ENCODE measurements around the gene NAA80. TPM values are rescaled to one million over a fixed set of nuclear protein-coding genes. Genes with fewer than 3 reads are reported as not detected.
A peak's percentile ranks its signal among the peaks of the same experiment; 100 is the strongest.
"Not testable (repeated sequence)": the region's sequence is repeated elsewhere in the genome, so short reads cannot be mapped to it uniquely, and the experiment has no call there.

The NAA80 gene
- total RNA-seq, 2 donors from 2014 or later, result 5.8 to 7.2 TPM

DNA sequence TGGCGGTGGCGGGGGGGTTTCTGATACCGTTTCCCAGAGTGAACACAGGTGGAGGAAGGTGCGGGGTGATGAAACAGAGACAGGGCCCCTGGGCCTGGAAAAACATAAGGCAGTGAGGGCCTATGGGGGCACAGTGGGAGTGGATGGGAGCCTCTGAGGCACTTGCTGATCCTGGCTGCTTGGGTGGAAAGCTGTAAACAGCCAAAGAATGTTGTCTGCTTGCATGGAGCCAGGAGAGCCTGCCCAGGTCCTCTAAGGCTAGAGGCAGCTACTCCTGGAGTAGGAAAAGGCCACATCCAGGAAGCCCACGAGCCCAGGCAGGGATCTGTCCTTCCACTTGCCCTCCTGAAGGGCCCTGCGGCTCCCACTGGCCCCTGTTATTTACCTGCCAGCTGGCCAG is 33.2 kb downstream of the NAA80 start:
- intact Hi-C loops (cut with DNase I), result no loop called here
- DNase-seq (no peak), ATAC-seq (no peak)

DNA sequence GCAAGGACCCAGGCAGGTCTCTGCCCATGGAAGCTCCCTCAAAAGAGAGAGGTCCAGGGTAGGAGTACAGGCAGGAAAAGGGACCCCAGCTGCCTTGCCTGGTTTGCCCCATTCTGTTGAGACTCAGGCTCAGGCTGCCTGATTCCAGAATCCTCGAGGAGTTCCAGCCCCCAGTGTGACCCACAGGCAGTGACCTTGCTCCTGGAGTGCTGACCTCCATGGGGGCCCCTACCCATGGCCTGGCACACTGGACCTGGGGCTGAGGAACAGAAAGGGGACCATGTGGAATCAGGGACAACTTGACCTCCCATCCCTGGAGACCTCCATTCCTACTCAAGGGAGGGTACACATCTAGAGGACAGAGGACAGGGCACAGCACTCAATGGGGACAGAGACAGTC is 33.6 kb downstream of the NAA80 start:
- intact Hi-C loops (cut with DNase I), result no loop called here
- DNase-seq, result no peak

GRCh38 chr3:50264964-50265485 is 34.2 kb downstream of the NAA80 start:
- ATAC-seq (no peak), DNase-seq (no peak)
- intact Hi-C loops (cut with DNase I), result no loop called here

More for the DNA sequence above, 33.6 kb downstream of the NAA80 start:
- no peak for ATAC-seq

GRCh38 chr3:50264383-50264963 is 34.7 kb downstream of the NAA80 start:
- intact Hi-C loops (cut with DNase I), result no loop called here
- peak; percentile 53 to 64 for ATAC-seq
- DNase-seq, result peak; percentile 72

DNA sequence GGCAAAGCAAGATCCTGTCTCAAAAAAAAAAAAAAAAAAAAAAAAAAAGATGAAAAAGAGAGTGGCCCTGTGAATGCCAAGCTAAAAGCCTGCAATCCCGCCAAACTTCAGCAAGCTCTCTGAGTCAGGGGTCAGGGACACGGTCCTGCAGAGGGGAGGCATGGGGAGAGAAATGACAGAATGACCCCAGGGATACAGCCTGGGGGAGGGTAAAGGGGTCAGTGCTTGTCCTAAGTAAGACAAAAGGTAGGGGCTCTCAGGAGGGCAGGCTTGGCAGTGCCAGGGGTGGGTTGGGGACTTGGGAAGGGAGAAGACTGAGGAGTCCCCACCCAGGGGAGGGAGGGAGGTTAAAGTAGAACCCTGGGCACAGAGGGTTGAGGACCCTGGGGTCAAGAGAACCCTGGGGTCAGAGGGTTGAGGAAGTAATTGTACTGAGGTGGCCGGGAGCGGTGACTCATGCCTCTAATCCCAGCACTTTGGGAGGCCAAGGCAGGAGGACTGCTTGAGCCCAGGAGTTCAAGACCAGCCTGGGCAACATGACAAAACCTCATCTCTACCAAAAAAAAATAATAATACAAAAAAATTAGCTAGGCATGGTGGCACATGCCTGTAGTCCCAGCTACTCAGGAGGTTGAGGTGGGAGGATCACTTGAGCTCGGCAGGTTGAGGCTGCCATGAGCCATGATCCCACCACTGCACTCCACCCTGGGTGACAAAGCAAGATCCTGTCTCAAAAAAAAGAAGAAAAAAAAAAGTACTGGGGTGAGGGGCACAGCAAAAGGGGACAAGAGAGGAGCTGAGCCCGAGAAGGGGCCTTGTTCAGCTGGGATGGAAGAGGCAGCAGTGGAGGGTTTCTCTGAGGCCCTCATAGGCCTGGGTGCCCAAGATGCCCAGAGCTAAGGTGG is 35.5 kb downstream of the NAA80 start:
- ATAC-seq (no peak), DNase-seq (no peak)
- intact Hi-C loops (cut with DNase I), result no loop called here

DNA sequence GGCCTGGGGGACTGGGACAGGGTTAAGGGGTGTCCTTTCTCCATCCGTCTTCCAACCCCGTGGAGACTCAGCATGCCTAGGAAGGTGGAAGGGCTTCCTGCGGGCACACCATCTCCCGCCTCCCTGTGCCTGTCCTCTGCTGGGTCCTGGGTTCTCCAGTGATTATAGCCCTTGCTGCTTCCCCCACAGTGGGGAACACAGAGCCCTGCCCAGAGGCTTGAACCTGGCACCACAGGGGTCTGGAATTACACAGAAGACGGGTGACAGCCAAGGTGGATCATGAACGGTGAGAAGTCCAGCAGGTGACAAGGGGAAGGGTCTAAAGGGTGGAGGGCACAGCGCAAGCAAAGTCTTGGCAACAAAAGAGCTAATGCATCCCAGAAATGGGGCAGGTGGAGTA is 36.4 kb downstream of the NAA80 start:
- DNase-seq (no peak), ATAC-seq (no peak)
- intact Hi-C loops (cut with DNase I), result no loop called here

- intact Hi-C loops (cut with DNase I); ATAC-seq; DNase-seq: not testable (repeated sequence)
Observed at GRCh38 chr3:50262200-50262599, 37.0 kb downstream of the NAA80 start.

GRCh38 chr3:50261505-50261904 is 37.7 kb downstream of the NAA80 start:
- ATAC-seq, result no peak
- intact Hi-C loops (cut with DNase I), result no loop called here
- DNase-seq, result no peak

GRCh38 chr3:50260942-50261441 is 38.2 kb downstream of the NAA80 start:
- ATAC-seq, result no peak
- intact Hi-C loops (cut with DNase I), result no loop called here

DNA sequence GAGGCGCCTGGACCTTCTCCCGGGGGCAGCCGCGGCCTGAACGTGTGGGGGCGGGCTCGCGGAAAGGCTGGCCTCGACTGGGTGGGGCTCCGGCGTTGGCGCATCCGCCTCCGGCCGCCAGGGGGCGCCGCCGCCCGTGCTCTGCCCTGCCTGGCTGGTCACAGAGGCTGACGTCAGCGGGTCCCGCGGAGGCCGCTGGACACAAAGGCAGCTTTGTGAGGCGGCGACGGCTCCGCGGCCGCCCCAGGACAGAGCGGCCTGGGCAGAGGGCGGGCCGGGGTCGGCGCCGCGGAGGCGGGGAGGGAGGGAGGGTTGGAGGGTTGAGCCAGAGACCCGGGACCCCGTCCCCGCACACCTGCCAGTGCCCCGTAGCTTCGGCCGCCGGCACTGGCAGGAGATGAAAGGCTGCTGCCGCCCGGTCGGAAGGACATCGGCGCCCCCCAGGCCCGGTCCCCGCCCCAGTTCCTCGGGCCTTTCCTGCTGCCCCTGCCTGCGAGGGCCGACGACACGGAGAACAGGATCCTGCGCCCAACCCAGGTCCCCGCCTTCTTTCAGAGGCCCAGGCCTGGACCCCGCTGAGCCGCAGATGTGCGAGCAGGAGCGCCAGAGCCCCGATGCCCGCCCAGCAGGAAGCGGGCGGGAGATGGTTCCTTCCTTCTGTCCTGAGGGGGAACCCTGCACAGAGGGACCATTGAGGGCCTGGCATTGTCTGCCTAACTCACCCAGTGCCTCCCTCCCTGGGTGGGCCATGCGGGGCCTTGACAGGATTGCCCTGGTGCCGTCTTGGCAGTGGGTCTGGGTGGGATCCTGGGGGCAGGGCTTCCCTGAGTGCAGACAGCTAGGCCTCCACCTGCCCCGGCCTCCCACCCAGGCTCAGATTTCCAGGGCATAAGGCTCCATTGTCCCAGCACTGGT is 38.9 kb downstream of the NAA80 start:
- peak; percentile 96 for DNase-seq
- ATAC-seq, result peak; percentile 79 to 87
- intact Hi-C loops (cut with DNase I), result no loop called here

More at GRCh38 chr3:50260942-50261441, 38.2 kb downstream of the NAA80 start:
- DNase-seq, result no peak

- DNase-seq (no peak), ATAC-seq (peak in 1 of 2 donors; percentile 1)
- intact Hi-C loops (cut with DNase I), result no loop called here
Observed at GRCh38 chr3:50259432-50260026, 39.7 kb downstream of the NAA80 start.

DNA sequence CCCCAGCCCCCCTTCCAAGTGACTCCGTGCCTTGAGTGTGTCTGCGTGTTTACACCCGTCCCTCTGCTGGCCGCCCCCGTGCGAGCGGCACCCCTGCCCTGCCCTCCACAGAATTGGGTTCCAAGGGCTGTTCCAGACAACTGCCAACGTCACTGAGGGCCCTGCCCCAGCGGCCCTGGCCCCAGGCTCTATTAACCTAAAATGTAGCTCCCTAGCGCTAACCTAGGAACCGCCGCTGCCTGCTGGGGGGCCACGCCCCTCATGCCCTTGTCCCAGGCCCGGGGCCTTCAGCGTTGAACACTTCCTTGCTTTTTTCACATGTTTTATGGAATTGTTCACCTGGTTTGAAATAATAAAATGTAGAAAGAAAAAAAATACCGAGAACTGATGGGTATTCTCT is 40.2 kb downstream of the NAA80 start:
- DNase-seq, result no peak
- no peak for ATAC-seq
- intact Hi-C loops (cut with DNase I), result no loop called here

GRCh38 chr3:50258029-50258680 is 41.0 kb downstream of the NAA80 start:
- no peak for DNase-seq
- intact Hi-C loops (cut with DNase I), result no loop called here

GRCh38 chr3:50256978-50257890 is 42.0 kb downstream of the NAA80 start:
- no peak for ATAC-seq
- no peak for DNase-seq
- intact Hi-C loops (cut with DNase I), result no loop called here

More at GRCh38 chr3:50258029-50258680, 41.0 kb downstream of the NAA80 start:
- no peak for ATAC-seq

DNA sequence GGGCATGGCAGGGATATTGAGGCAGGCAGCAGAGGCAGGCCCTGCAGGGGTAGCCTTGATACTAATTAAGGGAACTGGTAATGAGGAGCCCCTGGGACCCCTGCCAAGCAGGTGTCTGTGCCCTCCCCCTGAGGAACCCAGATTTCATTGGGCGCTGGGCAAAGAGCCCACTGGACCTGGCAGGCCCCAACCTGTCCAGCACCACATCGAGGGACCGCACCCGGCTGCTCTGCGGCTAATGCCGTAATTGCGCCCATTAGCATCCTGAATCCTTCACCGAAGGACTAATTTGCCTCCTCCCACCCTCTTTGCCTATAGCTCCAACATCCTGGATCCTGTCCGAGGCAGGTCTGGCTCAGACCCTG is 44.0 kb downstream of the NAA80 start:
- ATAC-seq (no peak), DNase-seq (no peak)

DNA sequence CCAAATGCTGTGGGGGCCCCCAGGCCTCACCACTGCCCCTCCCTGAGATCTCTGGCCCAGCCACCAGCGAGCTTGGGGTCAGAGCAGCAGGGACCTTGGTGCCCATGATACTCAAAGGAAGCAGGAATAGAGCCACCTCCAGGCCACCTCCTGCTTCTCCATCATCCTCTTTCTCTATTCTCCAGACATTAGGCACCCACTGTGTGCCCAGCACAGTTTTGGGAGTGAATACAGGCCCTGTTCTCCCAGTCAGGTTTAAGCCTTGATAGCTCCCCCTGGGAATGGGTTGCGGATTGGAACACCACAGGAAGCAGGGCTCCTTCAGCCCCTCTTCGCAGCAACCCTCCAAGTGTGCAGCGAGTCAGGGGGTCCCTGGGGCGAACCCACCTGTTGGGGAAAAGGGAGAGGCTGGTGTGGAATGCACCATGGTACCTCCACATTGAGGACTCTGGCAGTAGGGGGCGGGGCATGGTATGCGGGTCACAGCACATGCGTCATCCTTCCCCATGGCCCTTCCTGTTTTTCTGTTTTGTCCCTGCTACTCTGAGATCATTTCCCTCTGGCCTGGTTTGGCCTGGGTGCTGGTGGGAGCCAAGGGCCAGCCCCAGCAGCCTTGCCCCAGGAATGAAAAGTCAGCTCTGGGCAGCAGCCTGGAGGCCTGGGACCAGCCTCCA is 44.5 kb downstream of the NAA80 start:
- DNase-seq (peak; percentile 85), ATAC-seq (peak; percentile 38 to 54)
- intact Hi-C loops (cut with DNase I), result no loop called here

More for the DNA sequence above, 44.0 kb downstream of the NAA80 start:
- intact Hi-C loops (cut with DNase I), result no loop called here

DNA sequence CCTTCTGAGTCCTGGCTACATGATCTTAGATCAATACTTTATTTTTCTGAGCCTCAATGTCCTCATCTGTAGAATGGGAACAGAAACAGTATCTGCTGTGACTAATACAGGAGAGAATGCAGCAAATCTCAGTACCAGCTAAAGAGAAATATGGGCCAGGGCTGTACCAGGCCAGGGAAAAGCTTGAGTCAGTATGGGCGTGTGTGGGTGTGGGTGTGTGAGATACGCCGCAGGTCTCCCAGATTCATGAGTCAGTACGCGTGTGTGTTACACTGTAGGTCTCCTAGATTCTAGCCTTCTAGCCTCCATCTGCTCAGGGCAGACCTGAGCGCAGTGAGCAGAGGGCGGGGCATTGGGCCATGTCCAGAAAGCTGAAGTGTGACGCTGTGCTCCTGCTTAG is 48.0 kb downstream of the NAA80 start:
- ATAC-seq (peak in 1 of 2 donors; percentile 69), DNase-seq (peak; percentile 55)
- intact Hi-C loops (cut with DNase I), result no loop called here
